Esophagus squamous epithelium (tissue), 4 donors: Measurements from ENCODE around the gene WFDC5.

Experiments
- POLR2A ChIP-seq, 4 donors: fragments of 450-650 bp; IDR thresholded peaks; one replicate each; pipeline ENCODE4 v1.6.1; 2017; ENCODE audit warnings: antibody characterized with exemption in 4 of 4, mild to moderate bottlenecking in 4 of 4, moderate library complexity in 3 of 4
- TF ChIP-seq, protein P1 (sequence below), 6 experiments: fragments of 450-650 bp in 4 of 6; fragments of 200-600 bp in 2 of 6; sonication (generic) in 2 of 6; IDR thresholded peaks; one replicate each; pipeline ENCODE4 v1.5.1; 2016 to 2019; ENCODE audit warnings: antibody characterized with exemption in 6 of 6, mild to moderate bottlenecking in 4 of 6, moderate library complexity in 4 of 6

- TF ChIP-seq, protein P1, sequence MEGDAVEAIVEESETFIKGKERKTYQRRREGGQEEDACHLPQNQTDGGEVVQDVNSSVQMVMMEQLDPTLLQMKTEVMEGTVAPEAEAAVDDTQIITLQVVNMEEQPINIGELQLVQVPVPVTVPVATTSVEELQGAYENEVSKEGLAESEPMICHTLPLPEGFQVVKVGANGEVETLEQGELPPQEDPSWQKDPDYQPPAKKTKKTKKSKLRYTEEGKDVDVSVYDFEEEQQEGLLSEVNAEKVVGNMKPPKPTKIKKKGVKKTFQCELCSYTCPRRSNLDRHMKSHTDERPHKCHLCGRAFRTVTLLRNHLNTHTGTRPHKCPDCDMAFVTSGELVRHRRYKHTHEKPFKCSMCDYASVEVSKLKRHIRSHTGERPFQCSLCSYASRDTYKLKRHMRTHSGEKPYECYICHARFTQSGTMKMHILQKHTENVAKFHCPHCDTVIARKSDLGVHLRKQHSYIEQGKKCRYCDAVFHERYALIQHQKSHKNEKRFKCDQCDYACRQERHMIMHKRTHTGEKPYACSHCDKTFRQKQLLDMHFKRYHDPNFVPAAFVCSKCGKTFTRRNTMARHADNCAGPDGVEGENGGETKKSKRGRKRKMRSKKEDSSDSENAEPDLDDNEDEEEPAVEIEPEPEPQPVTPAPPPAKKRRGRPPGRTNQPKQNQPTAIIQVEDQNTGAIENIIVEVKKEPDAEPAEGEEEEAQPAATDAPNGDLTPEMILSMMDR (IDR thresholded peaks at IDR 0.05), result no peak
- TF ChIP-seq POLR2A (IDR thresholded peaks at IDR 0.05), result no peak
Measured at GRCh38 chr20:45121388-45121787, 6.4 kb upstream of the WFDC5 start.
